ENCODE results near the gene SMIM38.

SMIM38 gene

DNA sequence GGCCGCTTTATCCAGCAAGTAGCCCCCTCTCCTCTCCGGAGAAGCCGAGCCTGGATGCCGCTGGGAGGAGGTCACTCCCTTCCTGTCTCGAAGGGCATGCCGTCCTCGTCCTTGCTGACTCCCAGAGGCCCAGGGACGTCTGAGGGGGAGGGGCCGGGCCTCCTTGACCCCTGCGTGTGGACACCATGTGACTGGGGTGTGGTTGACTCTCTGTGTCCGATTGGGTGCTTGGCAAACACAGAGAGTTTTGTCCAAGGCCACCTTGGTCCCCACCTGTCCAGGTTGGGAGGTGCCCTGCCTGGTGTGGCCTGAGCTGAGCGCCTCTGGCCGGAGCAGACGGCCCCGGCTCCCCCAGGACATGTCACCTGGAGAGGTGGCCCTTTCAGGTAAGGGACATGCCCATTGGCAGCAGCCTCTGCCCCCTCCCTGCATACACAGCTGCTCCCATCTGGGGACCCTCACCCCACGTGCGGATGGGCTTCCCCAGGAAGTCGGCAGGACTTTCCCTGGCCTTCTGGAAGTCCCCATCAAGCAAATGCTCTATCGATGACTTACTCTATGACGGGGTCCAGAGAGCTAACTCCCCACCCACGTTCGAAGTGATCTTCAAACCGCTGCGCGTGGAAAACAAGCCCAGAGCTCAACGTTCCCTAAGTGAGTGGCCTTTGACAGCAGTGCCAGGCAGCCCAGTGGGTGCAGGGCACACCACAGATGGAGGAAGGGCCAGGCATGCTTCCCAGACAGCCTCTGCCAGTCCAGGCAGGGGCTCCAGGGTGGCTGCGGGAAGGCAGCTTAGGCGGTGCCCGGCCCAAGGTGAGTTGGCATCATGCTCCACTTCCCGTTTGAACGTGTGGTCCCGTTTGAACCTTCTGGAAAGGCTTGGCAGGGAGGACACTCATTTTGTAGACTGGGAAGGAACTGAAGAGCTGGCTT is at the start of gene SMIM38:
SMIM38 (plus strand) TSS at position 634 of the 933 bp plus-strand sequence. CDS start 1,912 bp downstream, outside the sequence.
- H3K4me3 ChIP-seq (ENCODE audit: low read depth, low read length): no peak within 1 kb of the TSS

DNA sequence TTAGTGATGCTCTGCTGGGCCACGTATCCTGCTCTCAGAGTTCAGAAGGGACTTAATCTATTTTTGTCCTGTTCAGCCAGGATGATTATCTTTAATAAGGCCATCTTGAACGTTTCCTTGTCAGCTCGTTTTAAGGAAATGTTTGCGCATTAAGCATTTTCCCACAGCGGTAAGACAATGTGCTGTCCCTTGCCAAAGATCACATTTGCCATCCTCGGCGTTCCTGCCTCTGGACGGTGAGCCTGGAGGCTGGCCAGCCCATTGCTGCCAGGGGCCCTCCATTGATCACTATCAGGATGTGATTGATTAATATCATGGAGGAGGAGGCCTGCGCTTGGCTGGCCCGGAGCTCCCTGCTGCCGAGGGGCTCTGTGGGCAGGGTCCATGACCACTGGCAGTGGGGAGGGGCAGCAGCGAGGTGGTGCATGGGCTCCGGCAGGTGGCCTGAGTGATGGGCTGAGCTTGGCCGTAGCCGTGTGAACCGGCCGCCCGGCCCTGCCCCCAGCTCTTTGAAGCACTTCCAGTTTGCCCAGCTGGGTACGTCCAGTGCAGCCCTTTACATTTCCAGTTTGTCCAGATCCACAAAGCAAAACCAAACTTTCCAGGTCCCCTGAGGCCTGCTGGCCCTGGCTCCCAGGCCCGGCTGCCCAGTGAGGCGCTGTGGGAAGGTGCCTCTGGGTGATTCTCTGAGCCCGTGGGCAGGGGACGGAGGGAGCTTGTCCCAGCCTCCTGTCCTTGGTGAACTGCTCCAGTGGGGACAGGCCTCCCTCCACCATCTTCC is 49.5 kb upstream of the SMIM38 start:
- no peaks in the 10 kb centered on the region for H3K36me3 ChIP-seq (ENCODE audit: control insufficient read depth, insufficient read depth, low read length)
- no peak overlapping the region for H3K27ac ChIP-seq (ENCODE audit: low read depth, low read length)
- H3K4me1 ChIP-seq (ENCODE audit: control insufficient read depth, insufficient read depth, low read length): no peaks in the 10 kb centered on the region
- H3K27me3 ChIP-seq (ENCODE audit: control insufficient read depth, insufficient read depth, low read length): no peaks in the 10 kb centered on the region
- H3K4me3 ChIP-seq (ENCODE audit: low read depth, low read length): no peak overlapping the region
- H3K9me3 ChIP-seq (ENCODE audit: control insufficient read depth, insufficient read depth, low read length): no peaks in the 10 kb centered on the region
- no peak overlapping the region for H3K9ac ChIP-seq (ENCODE audit: low read depth, low read length)

More for the DNA sequence above, at the start of gene SMIM38:
- H3K9me3 ChIP-seq (ENCODE audit: control insufficient read depth, insufficient read depth, low read length): no peaks in the 10 kb centered on the region
- no peak within 1 kb of the TSS for H3K27ac ChIP-seq (ENCODE audit: low read depth, low read length)
- no peaks in the 10 kb centered on the region for H3K36me3 ChIP-seq (ENCODE audit: control insufficient read depth, insufficient read depth, low read length)
- H3K27me3 ChIP-seq (ENCODE audit: control insufficient read depth, insufficient read depth, low read length): no peaks in the 10 kb centered on the region
- H3K4me1 ChIP-seq (ENCODE audit: control insufficient read depth, insufficient read depth, low read length): peaks cover 12% of the 10 kb centered on the region
- no peak within 1 kb of the TSS for H3K9ac ChIP-seq (ENCODE audit: low read depth, low read length)

DNA sequence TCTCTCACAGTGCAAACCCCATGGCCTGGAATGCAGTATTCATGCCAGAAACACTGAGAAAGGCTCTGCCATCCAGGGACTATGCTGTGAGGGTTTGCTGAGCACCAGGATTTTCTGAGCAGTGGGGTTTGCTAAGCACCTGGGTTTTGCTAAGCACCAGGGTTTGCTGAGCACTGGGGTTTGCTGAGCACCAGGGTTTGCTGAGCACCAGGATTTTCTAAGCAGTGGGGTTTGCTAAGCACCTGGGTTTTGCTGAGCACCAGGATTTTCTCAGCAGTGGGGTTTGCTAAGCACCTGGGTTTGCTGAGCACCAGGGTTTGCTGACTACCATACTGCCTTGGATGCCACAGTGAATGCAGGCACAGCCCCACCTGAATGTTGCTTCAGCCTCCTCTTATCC is 48.3 kb upstream of the SMIM38 start:
- H3K36me3 ChIP-seq (ENCODE audit: control insufficient read depth, insufficient read depth, low read length): no peaks in the 10 kb centered on the region
- no peak overlapping the region for H3K9ac ChIP-seq (ENCODE audit: low read depth, low read length)
- H3K4me3 ChIP-seq (ENCODE audit: low read depth, low read length): no peak overlapping the region
- no peaks in the 10 kb centered on the region for H3K4me1 ChIP-seq (ENCODE audit: control insufficient read depth, insufficient read depth, low read length)
- H3K27ac ChIP-seq (ENCODE audit: low read depth, low read length): no peak overlapping the region
- H3K9me3 ChIP-seq (ENCODE audit: control insufficient read depth, insufficient read depth, low read length): no peaks in the 10 kb centered on the region
- no peaks in the 10 kb centered on the region for H3K27me3 ChIP-seq (ENCODE audit: control insufficient read depth, insufficient read depth, low read length)

DNA sequence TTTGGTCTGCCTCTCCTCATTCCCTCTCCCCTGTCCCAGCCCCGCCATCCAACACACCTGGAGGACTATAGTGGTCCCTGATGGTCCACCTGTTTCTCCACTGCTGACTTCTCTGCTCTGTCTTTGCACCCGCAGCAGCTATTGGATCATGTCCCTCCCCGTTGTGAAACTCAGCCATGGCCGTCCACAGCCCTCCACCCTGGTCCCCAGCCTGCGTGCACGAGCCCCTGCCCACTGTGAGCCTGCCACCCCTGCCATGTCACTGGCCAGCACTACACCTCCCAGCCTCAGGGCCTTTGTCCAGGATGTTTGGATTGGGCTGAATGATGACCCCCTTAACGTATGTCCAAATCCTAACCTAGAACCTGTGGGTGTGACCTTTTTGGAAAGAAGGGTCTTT is 47.7 kb upstream of the SMIM38 start:
- no peaks in the 10 kb centered on the region for H3K27me3 ChIP-seq (ENCODE audit: control insufficient read depth, insufficient read depth, low read length)
- no peaks in the 10 kb centered on the region for H3K36me3 ChIP-seq (ENCODE audit: control insufficient read depth, insufficient read depth, low read length)
- H3K4me3 ChIP-seq (ENCODE audit: low read depth, low read length): no peak overlapping the region
- H3K27ac ChIP-seq (ENCODE audit: low read depth, low read length): no peak overlapping the region
- H3K9ac ChIP-seq (ENCODE audit: low read depth, low read length): no peak overlapping the region
- no peaks in the 10 kb centered on the region for H3K4me1 ChIP-seq (ENCODE audit: control insufficient read depth, insufficient read depth, low read length)
- H3K9me3 ChIP-seq (ENCODE audit: control insufficient read depth, insufficient read depth, low read length): no peaks in the 10 kb centered on the region

DNA sequence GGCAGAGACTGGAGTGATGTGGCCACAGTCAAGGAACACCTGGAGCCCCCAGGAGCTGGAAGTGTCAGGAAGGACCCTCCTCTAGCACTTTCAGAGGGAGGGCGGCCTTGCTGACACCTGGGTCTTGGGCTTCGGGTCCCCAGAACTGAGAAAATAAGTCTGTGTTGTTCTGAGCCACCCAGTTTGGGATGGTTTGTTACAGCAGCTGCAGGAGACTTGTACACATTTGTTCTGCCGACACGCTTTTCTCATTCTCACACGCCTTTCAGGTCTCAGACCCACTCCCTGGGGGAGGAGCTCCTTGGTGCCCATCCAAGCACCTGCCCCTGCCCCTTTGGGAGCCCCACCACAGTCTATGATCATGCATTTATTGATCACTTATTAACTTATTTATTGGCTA is 47.2 kb upstream of the SMIM38 start:
- Histone ChIP-seq H3K27ac (ENCODE audit: low read depth, low read length) (no peak overlapping the region), H3K9ac (ENCODE audit: low read depth, low read length) (no peak overlapping the region), H3K27me3 (ENCODE audit: control insufficient read depth, insufficient read depth, low read length) (no peaks in the 10 kb centered on the region), H3K4me1 (ENCODE audit: control insufficient read depth, insufficient read depth, low read length) (no peaks in the 10 kb centered on the region), H3K36me3 (ENCODE audit: control insufficient read depth, insufficient read depth, low read length) (no peaks in the 10 kb centered on the region), H3K4me3 (ENCODE audit: low read depth, low read length) (no peak overlapping the region), H3K9me3 (ENCODE audit: control insufficient read depth, insufficient read depth, low read length) (no peaks in the 10 kb centered on the region)

DNA sequence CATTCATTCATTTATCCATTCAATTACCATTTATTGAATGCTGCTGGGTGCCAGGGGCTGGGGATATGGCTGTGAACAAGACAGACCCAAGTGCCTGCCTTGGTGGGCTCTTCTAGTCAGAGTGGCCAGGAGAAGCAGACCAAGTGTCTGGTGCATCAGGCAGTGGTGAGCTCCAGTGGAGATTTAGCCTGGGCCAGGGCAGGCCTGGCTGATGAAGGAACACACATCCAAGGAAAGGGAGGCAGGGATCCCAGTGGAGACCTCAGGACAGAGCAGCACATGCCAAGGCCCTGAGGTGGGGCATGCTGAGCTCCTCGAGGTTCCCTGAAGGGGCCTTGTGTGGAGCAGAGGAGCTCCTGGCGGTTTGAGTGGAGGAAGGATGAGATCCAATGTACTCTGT is 46.6 kb upstream of the SMIM38 start:
- Histone ChIP-seq H3K27ac (ENCODE audit: low read depth, low read length) (no peak overlapping the region), H3K9me3 (ENCODE audit: control insufficient read depth, insufficient read depth, low read length) (no peaks in the 10 kb centered on the region), H3K36me3 (ENCODE audit: control insufficient read depth, insufficient read depth, low read length) (no peaks in the 10 kb centered on the region), H3K9ac (ENCODE audit: low read depth, low read length) (no peak overlapping the region), H3K27me3 (ENCODE audit: control insufficient read depth, insufficient read depth, low read length) (no peaks in the 10 kb centered on the region), H3K4me1 (ENCODE audit: control insufficient read depth, insufficient read depth, low read length) (no peaks in the 10 kb centered on the region), H3K4me3 (ENCODE audit: low read depth, low read length) (no peak overlapping the region)

DNA sequence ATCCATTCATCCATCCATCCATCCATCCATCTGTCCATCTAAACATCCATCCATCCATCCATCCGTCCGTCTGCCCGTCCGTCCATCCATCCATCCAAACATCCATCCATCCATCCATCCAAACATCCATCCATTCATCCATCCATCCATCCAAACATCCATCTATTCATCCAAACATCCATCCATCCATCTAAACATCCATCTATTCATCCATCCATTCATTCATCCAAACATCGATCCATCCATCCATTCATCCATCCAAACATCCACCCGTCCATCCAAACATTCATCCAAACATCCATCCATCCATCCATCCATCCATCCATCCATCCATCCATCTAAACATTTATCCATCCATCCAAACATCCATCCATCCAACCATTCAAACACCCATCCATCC is 45.3 kb upstream of the SMIM38 start:
- H3K9ac ChIP-seq (ENCODE audit: low read depth, low read length): no peak overlapping the region
- no peaks in the 10 kb centered on the region for H3K36me3 ChIP-seq (ENCODE audit: control insufficient read depth, insufficient read depth, low read length)
- H3K4me3 ChIP-seq (ENCODE audit: low read depth, low read length): no peak overlapping the region
- no peaks in the 10 kb centered on the region for H3K9me3 ChIP-seq (ENCODE audit: control insufficient read depth, insufficient read depth, low read length)
- no peaks in the 10 kb centered on the region for H3K4me1 ChIP-seq (ENCODE audit: control insufficient read depth, insufficient read depth, low read length)
- no peak overlapping the region for H3K27ac ChIP-seq (ENCODE audit: low read depth, low read length)
- H3K27me3 ChIP-seq (ENCODE audit: control insufficient read depth, insufficient read depth, low read length): no peaks in the 10 kb centered on the region

DNA sequence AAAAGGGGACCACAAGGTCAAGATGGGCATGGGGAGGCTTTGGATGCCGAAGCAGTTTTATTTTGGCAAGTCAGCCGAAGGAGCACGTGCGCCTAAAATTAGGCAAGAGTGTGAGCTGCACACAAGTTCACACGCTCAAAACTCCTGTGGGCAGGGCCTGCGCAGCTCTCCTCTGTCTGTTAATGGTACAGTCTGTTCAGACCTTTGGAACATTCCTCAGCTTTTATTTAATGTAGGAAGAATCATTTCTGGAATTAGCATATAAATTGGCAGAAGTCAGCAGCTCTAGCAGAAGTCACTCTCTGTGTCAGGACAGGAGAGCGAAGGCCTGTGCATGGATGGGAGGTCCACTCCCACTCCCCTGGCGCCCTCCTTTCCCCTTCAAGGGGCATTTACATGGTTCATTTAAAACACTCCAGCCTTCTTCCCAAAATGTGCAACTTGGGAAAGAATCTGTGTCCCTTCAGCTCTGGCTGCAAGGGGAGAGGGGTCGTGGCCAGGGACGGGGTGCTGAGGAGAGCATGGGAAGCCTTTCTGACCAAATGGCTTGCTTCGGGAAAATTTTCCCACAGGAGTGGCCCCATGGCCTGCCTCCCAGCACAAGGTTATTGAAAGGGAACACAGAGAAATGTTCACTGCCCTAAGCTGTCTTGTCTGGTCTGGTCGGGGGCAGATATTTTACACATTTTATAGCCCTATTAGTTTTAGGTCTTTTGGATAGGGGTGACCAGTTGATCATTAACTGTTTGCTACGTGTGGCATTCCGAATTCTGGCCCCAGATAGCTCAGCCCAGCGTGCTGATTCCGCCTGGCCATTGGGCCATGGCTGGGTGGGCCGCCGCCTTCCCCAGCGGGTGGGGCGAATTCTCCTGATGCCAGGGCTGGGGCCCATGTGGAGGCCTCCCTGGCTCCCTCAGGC is 43.9 kb upstream of the SMIM38 start:
- H3K9me3 ChIP-seq (ENCODE audit: control insufficient read depth, insufficient read depth, low read length): no peaks in the 10 kb centered on the region
- H3K27me3 ChIP-seq (ENCODE audit: control insufficient read depth, insufficient read depth, low read length): no peaks in the 10 kb centered on the region
- no peaks in the 10 kb centered on the region for H3K36me3 ChIP-seq (ENCODE audit: control insufficient read depth, insufficient read depth, low read length)
- H3K4me1 ChIP-seq (ENCODE audit: control insufficient read depth, insufficient read depth, low read length): no peaks in the 10 kb centered on the region
- H3K4me3 ChIP-seq (ENCODE audit: low read depth, low read length): no peak overlapping the region
- H3K9ac ChIP-seq (ENCODE audit: low read depth, low read length): no peak overlapping the region
- H3K27ac ChIP-seq (ENCODE audit: low read depth, low read length): no peak overlapping the region

DNA sequence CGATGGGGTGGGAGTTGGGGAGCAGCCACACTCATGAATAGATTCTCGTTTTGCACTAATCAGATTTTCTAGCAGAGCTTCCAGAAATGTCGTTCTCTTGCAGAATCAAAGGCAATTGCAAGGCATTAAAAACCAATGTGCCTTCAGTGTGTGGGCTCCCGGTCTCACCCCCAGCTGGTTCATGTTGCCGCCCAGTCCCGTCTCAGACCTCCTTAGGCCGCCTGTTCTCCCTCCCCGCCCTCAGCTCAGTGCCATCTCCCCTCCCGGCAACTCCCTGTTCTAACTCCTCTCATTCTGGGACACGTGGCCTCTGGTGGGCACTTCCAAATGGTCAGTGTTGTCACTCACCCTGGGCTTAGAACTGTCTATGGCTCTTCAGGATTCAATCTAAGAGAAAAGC is 42.5 kb upstream of the SMIM38 start:
- H3K4me3 ChIP-seq (ENCODE audit: low read depth, low read length): no peak overlapping the region

DNA sequence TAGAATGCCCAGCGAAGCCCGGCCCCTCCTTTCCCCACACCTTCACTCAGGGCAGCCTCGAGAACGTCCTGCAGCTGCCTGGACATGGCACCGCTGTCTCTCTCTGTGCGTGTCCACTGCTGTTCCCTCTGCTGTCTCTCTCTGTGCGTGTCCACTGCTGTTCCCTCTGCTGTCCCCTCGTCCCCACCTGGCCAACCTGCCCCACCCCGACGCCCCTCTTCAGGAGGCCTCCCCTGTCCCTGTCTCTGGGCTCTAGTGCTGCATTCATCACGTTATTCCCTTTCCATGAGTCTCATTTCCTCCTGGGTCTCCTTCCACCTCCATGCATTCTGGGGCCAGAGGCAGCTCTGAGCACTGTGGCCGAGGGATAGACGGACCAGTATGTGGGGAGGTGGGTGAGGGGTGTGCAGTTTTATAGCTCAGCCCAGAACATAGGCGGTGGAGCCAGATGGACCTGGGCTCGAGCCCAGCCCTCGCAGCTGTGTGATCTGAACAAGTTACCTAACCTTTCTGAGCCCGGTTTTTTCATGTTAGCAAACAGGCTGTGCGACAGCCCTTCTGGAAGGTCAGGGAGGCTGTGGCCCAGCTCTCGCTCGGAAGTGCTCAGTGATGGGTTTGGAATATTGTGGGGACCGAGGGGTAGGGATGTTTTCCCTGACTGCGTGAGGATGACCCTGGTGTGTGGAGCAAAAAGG is 41.9 kb upstream of the SMIM38 start:
- no peaks in the 10 kb centered on the region for H3K27me3 ChIP-seq (ENCODE audit: control insufficient read depth, insufficient read depth, low read length)
- H3K27ac ChIP-seq (ENCODE audit: low read depth, low read length): no peak overlapping the region
- no peak overlapping the region for H3K4me3 ChIP-seq (ENCODE audit: low read depth, low read length)

More for the DNA sequence above, 42.5 kb upstream of the SMIM38 start:
- Histone ChIP-seq H3K36me3 (ENCODE audit: control insufficient read depth, insufficient read depth, low read length) (no peaks in the 10 kb centered on the region), H3K9ac (ENCODE audit: low read depth, low read length) (no peak overlapping the region), H3K27ac (ENCODE audit: low read depth, low read length) (no peak overlapping the region), H3K27me3 (ENCODE audit: control insufficient read depth, insufficient read depth, low read length) (no peaks in the 10 kb centered on the region), H3K4me1 (ENCODE audit: control insufficient read depth, insufficient read depth, low read length) (no peaks in the 10 kb centered on the region), H3K9me3 (ENCODE audit: control insufficient read depth, insufficient read depth, low read length) (no peaks in the 10 kb centered on the region)

More for the DNA sequence above, 41.9 kb upstream of the SMIM38 start:
- no peaks in the 10 kb centered on the region for H3K4me1 ChIP-seq (ENCODE audit: control insufficient read depth, insufficient read depth, low read length)
- no peaks in the 10 kb centered on the region for H3K36me3 ChIP-seq (ENCODE audit: control insufficient read depth, insufficient read depth, low read length)
- H3K9ac ChIP-seq (ENCODE audit: low read depth, low read length): no peak overlapping the region
- H3K9me3 ChIP-seq (ENCODE audit: control insufficient read depth, insufficient read depth, low read length): no peaks in the 10 kb centered on the region

Measured in HUES48 (cell line).